NCI-H2196 treated with DMSO at 0.1 percent for 48 hours (cell line): Measurements from ENCODE around the gene LDLRAD3.

Experiments
- DNase-seq: peaks from one replicate; lab custom pipeline; 2025; ENCODE audit not compliant: unreplicated experiment; lab: John Stamatoyannopoulos, UW

Gene LDLRAD3

GRCh38 chr11:36195496-36196354, 251.9 kb downstream of the LDLRAD3 start:
- no peak for DNase-seq

- DNase-seq: no peak
These were observed 252.6 kb downstream of the LDLRAD3 start for GRCh38 chr11:36196411-36196998.

DNA sequence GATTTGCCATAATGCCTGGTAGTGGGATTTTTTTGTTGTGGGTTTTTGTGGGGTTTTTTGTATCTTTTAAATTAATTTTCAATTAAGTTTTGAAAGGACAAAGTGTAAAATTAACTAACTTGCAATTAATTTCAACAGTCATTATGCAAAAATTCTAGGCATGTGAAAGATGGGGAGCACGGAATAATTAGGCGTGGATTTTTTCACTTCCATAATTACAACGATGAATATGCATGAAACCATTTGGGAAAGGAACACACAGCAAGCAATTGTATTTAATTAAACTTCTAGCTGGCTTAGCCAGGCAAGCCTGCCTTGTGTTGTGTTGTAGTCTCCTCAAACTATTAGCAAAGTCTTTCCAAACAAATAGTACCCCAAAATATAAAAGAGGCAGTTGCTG, 257.5 kb downstream of the LDLRAD3 start:
- no peak for DNase-seq

DNA sequence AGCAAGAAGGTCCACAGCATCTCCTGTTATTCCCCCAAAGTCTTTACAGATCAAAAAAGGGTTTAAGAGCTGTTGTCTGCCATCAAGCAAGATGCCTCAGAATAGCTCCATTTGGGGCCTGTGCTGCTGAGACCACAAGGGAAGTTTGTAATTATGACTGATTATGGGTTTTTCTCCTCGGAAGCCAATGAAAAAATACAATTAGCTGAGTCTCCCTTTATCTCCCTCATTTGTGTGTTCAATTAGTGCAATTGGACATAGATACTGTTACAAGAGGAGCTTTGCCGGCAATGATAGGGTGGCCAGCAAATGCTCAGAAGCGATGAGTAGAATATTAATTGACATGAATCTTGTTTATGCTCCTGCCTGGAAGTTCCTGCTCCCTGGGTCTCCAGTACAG, 261.7 kb downstream of the LDLRAD3 start:
- DNase-seq: no peak

DNA sequence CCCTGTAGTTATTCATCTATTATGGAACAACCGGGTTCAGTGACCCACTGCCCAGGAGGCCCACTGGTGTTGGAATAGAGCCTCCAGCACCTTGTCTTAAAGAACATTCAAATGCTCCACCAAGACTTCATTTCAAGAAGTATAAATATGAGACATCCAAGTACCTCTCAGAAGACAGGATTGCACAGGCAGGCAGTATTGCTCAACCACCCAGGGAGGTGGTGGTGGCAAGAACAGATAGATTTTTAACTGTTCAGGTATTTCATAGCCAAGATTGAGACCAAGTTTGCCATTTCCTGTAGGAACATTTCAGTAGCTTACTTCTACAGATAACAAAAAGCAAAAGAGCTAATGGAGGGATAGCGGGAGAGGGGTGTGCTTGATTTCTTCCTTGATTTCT, 266.7 kb downstream of the LDLRAD3 start:
- no peak for DNase-seq

- no peak for DNase-seq
These were observed 268.0 kb downstream of the LDLRAD3 start for GRCh38 chr11:36211761-36212430.

- no peak for DNase-seq
These were observed 268.9 kb downstream of the LDLRAD3 start for GRCh38 chr11:36212564-36213392.

GRCh38 chr11:36213393-36213840, 269.6 kb downstream of the LDLRAD3 start:
- DNase-seq: no peak

GRCh38 chr11:36214480-36214879, 270.6 kb downstream of the LDLRAD3 start:
- no peak for DNase-seq

DNA sequence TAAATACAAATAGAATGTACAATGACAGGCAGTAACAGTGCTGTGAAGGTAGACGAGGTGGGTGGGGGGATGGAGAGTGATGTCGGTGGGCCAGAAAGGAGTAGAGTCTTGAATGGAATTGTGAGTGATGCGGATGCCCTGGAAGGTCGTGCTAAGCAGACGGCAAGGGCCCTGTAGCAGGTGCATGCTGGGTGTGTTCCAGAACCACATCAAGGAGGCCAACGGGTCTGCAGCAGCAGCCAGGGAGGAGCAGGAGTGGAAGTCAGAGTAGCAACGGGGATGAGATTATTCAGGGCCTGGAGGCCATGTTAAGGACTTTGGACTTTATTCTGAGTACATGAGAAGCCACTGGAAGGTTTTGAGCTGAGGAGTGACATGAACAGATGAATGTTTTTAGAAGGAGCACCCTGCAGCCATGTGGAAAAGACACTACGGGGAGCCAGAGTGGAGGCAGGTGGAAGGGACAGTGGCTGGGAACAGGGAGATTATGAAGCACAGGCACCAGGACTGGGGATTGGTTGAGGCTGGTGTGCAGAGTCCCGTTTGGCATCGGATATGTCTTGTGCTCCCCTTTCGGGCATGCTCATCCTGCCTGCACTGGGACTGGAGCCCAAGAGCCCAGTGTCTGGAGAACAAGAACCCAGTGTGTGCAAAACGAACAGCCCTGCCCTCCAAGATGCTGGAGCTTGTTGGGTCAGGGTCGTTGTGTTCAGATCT, 271.3 kb downstream of the LDLRAD3 start:
- DNase-seq: no peak

GRCh38 chr11:36215693-36216060, 271.8 kb downstream of the LDLRAD3 start:
- DNase-seq: no peak

GRCh38 chr11:36216061-36216615, 272.3 kb downstream of the LDLRAD3 start:
- DNase-seq: no peak

DNA sequence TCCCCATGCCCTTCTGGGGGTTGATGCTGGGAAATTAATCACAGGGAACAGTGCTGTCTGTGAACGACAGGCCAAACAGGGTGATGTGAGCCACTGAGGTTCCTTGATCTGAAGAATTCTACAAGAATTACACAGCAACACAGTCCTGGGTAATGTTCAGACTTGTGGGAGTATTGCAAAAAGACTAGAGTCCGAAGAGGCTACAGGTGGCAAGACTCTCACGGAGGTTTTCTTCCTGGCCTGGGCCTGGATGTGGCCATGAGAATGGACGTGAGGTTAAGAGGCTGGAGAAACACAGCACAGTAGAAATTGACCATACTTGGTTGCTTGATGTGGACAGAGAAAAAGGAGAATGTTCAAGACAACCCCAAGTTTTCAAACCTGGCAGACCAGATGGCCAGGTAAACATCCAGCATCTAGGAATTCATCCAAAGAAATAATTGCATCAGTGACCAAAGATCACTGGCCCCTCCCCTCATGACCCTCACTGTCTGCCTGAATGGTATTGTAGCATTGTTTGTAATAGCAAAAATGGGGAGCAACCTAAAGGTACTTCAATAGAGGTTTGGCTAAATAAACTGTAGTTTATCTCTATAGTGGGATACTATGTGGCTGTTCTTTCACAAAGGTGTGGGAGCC, 274.5 kb downstream of the LDLRAD3 start:
- DNase-seq: no peak

- no peak for DNase-seq
These were observed 276.1 kb downstream of the LDLRAD3 start for GRCh38 chr11:36219996-36220395.

- DNase-seq: no peak
These were observed 279.2 kb downstream of the LDLRAD3 start for GRCh38 chr11:36222831-36223635.

DNA sequence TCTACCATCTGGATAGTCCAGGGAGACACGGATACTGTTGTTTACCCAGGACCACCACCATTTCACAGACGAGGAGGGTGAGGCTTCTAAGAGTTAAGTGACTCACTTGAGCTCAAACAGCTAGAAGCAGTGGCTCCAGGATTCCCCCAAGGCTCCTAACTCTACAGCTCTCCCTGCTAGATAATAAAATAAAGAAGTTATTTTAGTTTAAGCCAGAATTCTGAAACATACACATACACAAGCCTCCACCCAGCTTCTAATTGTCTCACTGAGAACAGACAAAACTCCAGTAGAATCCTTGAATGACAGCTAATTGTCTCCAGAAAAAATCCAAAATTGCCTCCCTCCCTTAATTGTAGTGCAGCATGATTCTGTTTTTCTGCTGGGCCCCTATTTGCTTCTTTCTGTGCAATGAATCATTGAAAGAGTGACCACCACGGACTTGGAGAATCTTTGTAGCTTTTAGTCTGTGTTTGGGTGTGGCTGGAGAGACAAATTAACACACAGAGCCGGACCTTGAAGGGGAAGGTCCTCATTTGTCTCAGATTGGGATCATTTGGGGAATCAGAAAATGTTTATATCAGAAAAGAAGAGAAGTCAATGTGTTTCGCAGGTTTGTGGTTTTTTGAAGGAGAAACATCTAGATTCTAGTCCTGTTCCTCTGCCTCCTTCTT, 280.5 kb downstream of the LDLRAD3 start:
- DNase-seq: no peak

GRCh38 chr11:36227044-36227443, 283.2 kb downstream of the LDLRAD3 start:
- DNase-seq: no peak

- no peak for DNase-seq
These were observed 284.8 kb downstream of the LDLRAD3 start for GRCh38 chr11:36228689-36229088.
